GM18526 (cell line): ENCODE results near the gene APBB2.

Experiments
- POLR2A ChIP-seq: IDR thresholded peaks from 3 replicates; pipeline ENCODE4 v1.6.1; 2011; ENCODE audit not compliant: insufficient read length; ENCODE audit errors: extremely low read depth

Gene APBB2

DNA sequence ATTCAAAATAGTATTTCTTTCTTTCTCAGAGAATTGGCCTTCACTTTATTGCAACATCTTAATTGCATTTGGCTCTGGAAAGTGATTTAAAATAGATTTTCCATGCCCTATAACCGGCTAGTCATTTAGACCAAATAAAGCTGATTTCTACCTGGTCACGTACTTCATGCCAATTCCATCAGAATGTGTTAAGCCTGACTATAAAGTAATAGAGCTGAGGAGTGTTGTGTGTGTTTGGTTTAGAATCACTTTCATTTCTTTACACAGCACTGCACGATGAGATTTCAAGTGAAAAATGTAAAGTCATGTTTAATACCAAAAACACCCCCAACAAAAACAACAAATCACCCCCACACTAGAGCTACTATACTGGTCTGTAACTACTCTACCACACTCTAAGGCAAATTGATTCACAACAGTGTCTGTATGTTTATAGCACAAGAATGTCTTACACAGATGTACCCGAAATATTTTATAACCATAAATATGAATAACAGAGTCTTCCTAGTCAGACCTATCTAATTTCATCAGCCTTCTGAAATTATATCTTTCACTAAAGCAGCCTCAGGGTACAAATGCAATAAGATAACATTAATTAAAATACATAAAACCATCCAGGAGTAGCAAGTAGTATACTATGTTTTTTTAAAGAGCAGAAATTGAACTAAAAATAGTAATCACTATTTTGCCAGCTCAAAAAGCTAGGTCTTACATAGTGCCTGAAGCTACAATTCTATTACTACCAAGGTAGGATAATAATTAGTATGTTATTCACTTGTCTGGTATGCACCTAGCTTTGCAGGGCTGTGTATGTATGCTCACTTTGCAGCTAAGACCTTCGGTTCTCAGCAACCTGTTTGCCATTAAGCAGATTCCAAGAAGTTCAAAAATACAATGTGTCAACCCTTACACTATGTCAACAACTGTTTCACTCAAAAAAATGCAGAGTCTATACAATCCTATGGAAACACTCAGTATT, 28.4 kb downstream of the APBB2 start:
- no peak for TF ChIP-seq POLR2A

DNA sequence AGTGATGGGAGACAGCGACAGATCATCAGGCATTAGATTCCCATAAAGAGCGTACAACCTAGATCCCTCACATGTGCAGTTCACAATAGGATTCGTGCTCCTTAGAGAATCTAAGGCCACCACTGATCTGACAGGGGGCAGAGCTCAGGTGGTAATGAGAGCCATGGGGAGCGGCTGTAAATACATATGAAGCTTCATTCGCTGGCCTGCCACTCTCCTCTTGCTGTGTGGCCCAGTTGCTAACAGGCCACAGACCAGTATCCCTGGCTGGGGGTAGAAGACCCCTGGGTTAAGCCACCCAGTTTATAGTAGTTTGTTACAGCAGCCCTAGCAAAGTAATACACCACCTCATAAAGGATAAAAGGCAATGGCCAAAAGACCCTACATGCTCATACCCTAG, 30.3 kb downstream of the APBB2 start:
- no peak for TF ChIP-seq POLR2A

DNA sequence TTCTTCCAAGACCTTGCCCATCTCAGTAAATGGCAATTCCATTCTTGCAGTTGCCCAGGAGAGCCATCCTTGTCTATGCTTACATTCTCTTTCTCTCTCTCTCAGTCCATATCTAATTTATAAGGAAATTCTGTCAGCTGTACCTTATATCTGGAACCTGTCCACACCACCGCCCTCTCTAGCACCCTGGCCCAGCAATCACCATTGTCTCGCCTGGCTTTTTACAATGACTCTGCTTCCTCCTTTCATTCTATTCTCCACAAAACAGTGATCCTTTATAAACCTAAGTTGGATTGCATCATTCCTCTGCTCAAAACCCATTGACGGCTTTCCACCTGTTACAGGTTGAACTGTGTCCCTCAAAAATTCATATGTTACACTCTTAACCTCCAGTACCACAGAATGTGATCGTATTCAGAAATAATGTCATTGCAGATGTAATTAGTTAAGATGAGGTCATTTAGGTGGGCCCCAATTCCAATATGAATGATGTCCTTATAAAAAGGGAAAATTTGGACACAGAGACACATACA, 31.3 kb downstream of the APBB2 start:
- no peak for TF ChIP-seq POLR2A

DNA sequence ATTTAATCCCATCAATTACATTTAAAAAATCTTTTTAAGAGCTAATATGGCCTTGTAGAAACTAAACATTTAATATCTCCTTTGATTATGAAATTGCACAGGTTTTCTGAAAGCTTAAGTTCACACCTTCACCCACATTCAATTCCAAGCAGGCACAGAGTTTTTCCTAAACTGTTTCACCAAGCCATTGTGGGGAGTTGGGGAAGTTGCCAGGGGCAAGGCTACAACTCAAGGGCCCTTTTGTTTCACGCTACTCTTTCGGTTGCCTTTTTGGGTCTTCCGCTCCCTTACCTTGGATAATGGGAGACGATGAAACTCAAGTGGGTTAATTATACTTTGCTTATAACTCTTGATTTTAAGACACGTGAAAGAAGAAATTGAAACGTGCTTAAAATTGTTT, 33.3 kb downstream of the APBB2 start:
- no peak for TF ChIP-seq POLR2A

DNA sequence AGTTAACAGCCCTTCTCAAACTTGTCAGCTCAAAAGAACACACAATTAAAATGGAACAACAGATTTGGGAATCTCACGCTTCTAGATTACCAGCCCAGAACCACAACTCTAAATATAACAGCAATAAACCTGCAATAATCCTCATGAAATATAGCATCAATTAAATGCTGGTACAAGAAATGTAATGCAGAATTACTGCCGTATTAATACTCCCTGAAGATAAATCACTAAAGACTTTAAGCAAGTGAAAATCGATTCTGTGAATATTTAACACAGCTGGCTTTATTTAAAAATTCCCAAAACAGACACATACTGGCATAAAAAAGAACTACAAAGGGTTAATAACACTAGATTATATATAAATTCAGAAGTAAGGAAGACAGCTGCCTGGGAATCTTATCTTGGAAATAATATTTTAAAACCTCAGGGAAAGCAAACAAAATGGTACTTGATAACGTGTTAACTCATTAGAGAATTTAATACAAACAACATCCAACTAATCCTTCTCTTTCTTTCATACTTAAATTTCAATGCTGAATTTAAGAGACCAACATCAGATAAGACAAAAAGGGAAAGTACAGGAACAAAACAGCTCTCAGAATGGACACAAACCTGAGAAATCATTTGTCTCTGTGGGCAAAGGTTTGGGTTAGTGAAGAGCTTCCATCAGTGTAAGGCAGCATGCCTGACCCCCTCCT, 34.7 kb downstream of the APBB2 start:
- no peak for TF ChIP-seq POLR2A

DNA sequence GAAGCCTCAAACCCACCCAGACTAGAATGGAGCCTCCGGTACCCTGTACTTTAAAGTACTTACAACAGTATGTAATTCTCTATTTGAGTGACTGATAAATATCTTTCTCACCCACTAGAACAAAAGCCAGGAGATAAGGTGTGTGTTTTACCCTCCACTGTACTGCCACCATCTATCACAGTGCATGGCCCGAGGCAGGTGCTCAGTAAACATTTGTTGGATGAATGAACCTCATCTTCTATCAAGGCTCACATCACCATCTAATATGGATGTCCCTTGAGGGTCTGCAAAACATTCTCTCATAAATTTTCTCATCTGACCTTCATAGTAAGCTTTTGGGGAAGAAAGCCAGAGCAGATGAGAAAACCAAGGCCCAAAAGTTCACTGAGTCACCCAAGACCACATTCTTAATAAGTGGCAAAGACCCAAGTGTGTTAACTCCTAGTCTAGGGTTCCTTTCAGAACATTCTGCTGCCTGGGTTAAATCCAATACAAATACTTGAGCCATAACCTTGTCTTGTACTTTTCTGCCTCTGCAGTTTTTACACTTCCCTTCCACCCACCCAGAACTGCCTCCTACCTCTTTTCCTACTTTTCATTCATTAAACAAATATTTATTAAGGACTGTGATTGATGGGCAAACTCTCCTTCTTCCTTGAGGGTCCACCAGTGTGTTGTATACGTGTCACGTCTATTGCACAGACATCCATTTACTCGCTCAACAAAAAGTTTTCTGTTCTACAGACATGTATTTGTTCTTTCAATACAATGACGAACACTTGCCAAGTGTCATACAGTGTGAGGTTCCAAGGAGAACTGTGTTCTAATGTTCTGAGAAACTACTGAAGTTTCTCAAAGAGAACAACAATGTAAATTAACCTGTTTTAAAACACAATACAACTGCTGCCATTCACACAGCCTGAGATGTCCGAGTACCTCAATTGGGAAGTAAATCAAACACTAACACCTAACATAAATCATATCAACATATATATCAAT, 35.7 kb downstream of the APBB2 start:
- TF ChIP-seq POLR2A: no peak

DNA sequence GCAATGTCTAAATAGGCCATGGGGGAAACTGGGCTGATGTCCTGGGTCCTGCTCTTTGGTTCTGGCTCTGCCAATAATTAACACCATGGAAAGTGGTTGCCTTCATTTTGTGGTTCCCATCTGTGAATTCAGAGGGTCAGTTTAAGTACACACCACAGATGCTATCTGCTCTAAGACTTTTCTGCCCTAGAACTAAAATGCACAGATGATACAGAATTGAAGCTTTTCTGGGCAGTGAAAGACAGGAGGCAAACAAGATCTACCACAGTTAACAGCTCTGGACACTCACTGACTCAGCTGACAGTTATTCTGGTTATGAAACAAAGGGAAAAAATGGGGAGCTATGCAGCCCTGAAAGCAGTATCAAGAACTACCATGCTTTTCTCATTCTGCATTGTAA, 37.3 kb downstream of the APBB2 start:
- TF ChIP-seq POLR2A: no peak

DNA sequence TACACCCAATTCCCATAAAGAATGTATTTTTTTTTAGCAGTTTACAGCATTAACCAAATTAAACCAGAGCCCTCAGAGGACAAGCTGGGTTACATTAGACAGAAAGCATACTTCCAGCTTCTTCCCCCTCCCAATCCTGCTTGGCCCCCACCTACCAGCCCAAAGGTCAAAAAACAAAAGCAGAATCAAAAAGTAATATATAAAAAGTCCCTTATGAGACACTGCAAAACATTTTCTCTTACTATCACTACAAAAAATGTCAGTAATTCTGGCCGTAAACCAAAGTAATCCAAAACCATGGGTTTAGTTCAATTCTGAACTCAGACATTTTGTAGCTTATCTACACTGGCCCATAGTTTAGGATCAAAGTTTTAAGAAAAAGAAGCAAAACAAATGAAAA, 38.0 kb downstream of the APBB2 start:
- no peak for TF ChIP-seq POLR2A

DNA sequence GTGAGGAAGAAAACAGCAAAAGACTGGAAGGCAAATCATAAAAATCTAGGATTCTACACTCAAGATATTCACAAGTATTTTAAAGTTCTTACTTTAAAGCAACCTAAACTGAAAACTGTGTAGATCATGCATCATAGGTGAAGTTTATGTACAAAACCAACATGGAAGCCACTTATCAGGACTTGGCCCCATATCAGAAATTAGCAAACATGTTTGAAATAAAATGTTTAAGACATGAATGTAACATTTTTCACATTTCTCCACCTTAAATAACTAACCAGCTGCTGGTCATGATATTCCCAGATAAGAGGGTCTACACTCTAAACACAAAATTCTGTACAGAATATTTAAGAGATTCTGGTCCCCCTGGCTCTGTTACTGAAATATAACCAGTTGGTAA, 38.5 kb downstream of the APBB2 start:
- TF ChIP-seq POLR2A: no peak

DNA sequence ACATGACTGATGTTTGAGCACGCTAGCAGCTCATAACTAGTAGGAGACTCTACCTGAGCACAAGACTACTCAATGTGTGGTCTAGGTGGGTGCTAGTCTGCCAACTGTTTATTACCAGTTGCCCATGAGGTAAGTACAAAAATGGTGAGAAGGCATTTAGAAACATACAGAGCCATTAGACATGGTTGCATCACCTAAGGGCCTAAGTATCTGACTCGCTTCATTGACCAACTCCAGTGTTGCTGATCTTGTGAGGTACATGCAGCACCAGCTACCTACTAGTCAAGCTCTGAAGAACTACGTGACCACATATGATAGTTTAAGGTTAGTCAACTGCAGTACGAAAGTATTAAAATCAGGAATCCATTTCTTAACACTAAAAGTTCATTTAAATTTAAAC, 39.9 kb downstream of the APBB2 start:
- TF ChIP-seq POLR2A: no peak

DNA sequence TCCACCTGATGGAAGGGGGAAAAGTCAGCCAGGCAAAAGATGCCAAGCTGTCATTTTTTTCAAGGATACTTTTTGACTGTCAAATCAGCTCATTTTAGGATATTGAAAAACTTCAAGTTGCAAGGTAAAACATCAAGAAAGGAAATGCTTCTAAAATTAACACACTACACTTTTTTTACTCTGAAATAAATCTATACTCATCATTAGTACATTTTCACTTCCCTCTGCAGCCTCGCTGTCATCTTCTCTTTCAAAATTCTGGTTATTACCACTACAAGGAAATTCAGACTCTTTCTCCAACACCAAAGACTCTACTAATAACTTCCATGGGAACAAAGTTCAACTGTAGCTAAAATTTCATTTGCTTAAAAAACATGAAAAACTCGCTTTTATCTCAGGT, 41.6 kb downstream of the APBB2 start:
- TF ChIP-seq POLR2A: no peak

DNA sequence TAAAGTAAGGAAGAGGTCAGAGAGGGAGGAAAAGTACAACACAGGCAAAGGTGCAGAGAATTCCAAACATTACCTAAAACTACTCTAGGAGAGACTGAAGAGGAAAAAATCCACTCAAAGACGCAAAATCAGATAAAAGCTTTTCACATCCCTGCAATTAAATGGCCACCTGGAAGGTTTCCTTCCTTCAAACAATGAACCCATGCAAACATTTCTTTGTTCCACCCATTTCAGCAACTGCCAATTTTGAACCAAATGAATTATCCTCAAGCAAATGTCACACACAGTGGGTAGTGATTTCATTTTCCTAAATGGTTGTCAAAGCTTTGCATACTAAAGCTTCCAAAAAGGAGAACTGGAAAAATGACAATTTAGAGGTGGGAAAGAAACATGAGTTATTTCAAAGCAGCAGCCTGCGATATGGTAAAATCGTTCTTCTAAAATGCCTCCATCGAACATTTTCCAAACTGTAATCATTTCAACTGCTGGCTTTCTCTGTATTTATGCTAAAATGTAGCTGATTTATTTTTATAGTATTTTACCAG, 45.0 kb downstream of the APBB2 start:
- TF ChIP-seq POLR2A: no peak

DNA sequence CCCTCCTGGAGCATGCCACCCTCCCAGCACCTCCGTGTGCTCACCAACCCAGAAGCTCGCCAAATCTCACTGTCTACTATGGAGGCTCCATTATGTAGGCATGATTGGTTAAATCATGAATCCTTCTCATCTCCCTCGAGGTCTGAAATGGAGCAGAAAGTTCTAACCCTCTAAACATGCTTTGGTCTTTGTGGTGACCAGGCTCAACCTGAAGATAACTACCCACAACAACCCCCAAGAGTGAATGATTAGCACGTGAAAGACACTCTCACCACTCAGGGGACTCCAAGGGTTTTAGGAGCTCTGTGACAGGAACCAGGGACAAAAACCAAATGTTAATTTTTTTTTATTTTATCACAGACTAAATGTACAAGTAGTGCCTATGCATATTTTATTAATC, 47.2 kb downstream of the APBB2 start:
- TF ChIP-seq POLR2A: no peak

DNA sequence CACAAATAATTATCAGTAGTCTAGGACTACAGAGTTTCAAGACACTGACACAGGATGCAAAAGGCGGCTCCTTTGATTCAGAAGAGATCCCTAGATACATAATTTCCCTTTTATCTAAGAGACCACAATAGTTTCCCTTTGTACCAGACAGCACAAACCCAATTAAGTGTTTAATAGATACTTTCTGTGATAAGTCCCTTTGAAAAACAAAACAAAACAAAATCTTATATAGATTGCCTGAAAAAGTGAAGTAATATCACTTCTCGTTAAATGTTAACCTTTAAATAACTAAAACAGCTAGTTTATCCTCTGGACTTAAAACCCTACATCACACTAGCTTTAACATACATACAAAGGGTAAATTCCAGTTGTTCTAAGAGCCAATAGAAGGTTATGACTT, 49.9 kb downstream of the APBB2 start:
- no peak for TF ChIP-seq POLR2A

DNA sequence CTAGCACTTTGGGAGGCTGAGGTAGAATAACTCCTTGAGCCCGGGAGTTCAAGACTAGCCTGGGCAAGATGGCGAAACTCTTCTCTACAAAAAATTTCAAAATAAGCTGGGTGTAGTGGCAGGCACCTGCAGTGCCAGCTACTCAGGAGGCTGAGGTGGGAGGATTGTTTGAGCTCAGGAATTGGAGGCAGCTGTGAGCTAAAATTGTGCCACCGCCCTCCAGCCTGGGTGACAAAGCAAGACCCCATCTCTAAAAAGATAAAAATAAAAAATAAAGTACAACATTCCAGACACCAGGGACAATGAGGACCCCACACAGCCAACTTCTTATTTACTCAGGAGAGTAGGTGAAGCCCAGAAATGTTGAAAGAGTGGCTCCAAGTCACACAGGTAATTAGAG, 53.0 kb downstream of the APBB2 start:
- no peak for TF ChIP-seq POLR2A
